Liver (tissue), 9 donors: ENCODE measurements around the gene PER2. TPM values are rescaled to one million over a fixed set of nuclear protein-coding genes. Genes with fewer than 3 reads are reported as not detected.

Experiments
- DNase-seq: peaks from one replicate; pipeline ENCODE4 v3.0.0-alpha.2; 2017; ENCODE audit warnings: low spot score
- H3K27ac ChIP-seq, 2 donors: one replicate each; pipeline ENCODE4 v1.7.0; 2013; ENCODE audit warnings: inconsistent platforms in 2 of 2, low read length in 2 of 2, control low read depth in 1 of 2, low read depth in 1 of 2, mild to moderate bottlenecking in 1 of 2
- H3K27me3 ChIP-seq, 4 donors: one replicate each; pipeline versions ENCODE4 v1.6.1 to v1.7.0; 2013; ENCODE audit warnings: low read length in 3 of 4, inconsistent platforms in 1 of 4, mild to moderate bottlenecking in 1 of 4, moderate library complexity in 1 of 4; ENCODE audit not compliant: control insufficient read depth in 4 of 4, insufficient read depth in 4 of 4
- H3K36me3 ChIP-seq, 4 donors: one replicate each; pipeline versions ENCODE4 v1.6.1 to v1.7.0; 2013; ENCODE audit warnings: low read length in 3 of 4, mild to moderate bottlenecking in 3 of 4, low read depth in 1 of 4, moderate library complexity in 1 of 4; ENCODE audit not compliant: control insufficient read depth in 4 of 4, insufficient read depth in 3 of 4
- H3K4me1 ChIP-seq, 4 donors: one replicate each; pipeline versions ENCODE4 v1.6.1 to v1.7.0; 2013; ENCODE audit warnings: low read length in 3 of 4, mild to moderate bottlenecking in 3 of 4, moderate library complexity in 1 of 4; ENCODE audit not compliant: control insufficient read depth in 4 of 4, insufficient read depth in 4 of 4
- H3K4me3 ChIP-seq, 3 donors: one replicate each; pipeline versions ENCODE4 v1.6.1 to v1.7.0; 2013; ENCODE audit warnings: low read length in 3 of 3, control low read depth in 1 of 3, low read depth in 1 of 3, mild to moderate bottlenecking in 1 of 3
- H3K9ac ChIP-seq, 2 donors: one replicate each; pipeline ENCODE4 v1.7.0; 2013; ENCODE audit warnings: low read length in 2 of 2, mild to moderate bottlenecking in 2 of 2, moderate library complexity in 2 of 2, control low read depth in 1 of 2, low read depth in 1 of 2
- H3K9me3 ChIP-seq, 4 donors: one replicate each; pipeline versions ENCODE4 v1.6.1 to v1.7.0; 2013; ENCODE audit warnings: low read length in 3 of 4; ENCODE audit not compliant: control insufficient read depth in 4 of 4
- CTCF ChIP-seq: fragments of 150-350 bp; IDR thresholded peaks from 2 replicates; pipeline ENCODE4 v1.5.1; 2017; ENCODE audit warnings: improper control_type of control experiment, low read depth, low read length; ENCODE audit not compliant: missing input control
- EGR1 ChIP-seq, 2 donors: IDR thresholded peaks; 2 replicates each; pipeline ENCODE4 v1.6.1; 2016 to 2018; ENCODE audit warnings: antibody characterized with exemption in 2 of 2, low read depth in 2 of 2
- FOXA2 ChIP-seq: IDR thresholded peaks from 2 replicates; pipeline ENCODE4 v1.6.1; 2016; ENCODE audit warnings: antibody characterized with exemption
- GABPA ChIP-seq, 2 donors: IDR thresholded peaks in 1 of 2; conservative IDR thresholded peaks in 1 of 2; 2 replicates each; pipeline ENCODE4 v1.6.1; 2016; ENCODE audit warnings: antibody characterized with exemption in 2 of 2, mild to moderate bottlenecking in 1 of 2, moderate library complexity in 1 of 2
- HNF4G ChIP-seq: IDR thresholded peaks from 2 replicates; pipeline ENCODE4 v1.6.1; 2016; ENCODE audit warnings: antibody characterized with exemption
- JUND ChIP-seq, 2 donors: IDR thresholded peaks; 2 replicates each; pipeline ENCODE4 v1.6.1; 2016; ENCODE audit warnings: antibody characterized with exemption in 2 of 2
- MAX ChIP-seq: IDR thresholded peaks from 2 replicates; pipeline ENCODE4 v1.6.1; 2016; ENCODE audit warnings: antibody characterized with exemption
- NR2F2 ChIP-seq: IDR thresholded peaks from 2 replicates; pipeline ENCODE4 v1.6.1; 2016; ENCODE audit warnings: antibody characterized with exemption
- RAD21 ChIP-seq, 2 donors: IDR thresholded peaks; 2 replicates each; pipeline ENCODE4 v1.6.1; 2016; ENCODE audit warnings: antibody characterized with exemption in 2 of 2, mild to moderate bottlenecking in 2 of 2
- REST ChIP-seq: IDR thresholded peaks from 2 replicates; pipeline ENCODE4 v1.6.1; 2016; ENCODE audit warnings: antibody characterized with exemption, mild to moderate bottlenecking
- SP1 ChIP-seq: IDR thresholded peaks from 2 replicates; pipeline ENCODE4 v1.6.1; 2018; ENCODE audit warnings: antibody characterized with exemption, mild to moderate bottlenecking
- TAF1 ChIP-seq: conservative IDR thresholded peaks from 2 replicates; pipeline ENCODE4 v1.6.1; 2016; ENCODE audit warnings: antibody characterized with exemption, mild to moderate bottlenecking
- YY1 ChIP-seq: IDR thresholded peaks from 2 replicates; pipeline ENCODE4 v1.6.1; 2016; ENCODE audit warnings: antibody characterized with exemption, mild to moderate bottlenecking
- ZBTB33 ChIP-seq: IDR thresholded peaks from 2 replicates; pipeline ENCODE4 v1.6.1; 2016; ENCODE audit warnings: antibody characterized with exemption
- WGBS: extraction: QIAGEN DNeasy Blood & Tissue Kit; methylation state at CpG from one replicate; pipeline ENCODE4 v1.1.7; 2013; 5-methylcytosine and 5-hydroxymethylcytosine counted together
- polyA plus RNA-seq, 2 donors: library from polyadenylated mRNA; stranded (reverse) in 1 of 2; unstranded in 1 of 2; fragments of 200-250 nt in 1 of 2; fragments of >200 nt in 1 of 2; fragmentation: Nextera tagmentation in 1 of 2; extraction: Ambion mirVana in 1 of 2; gene quantifications; one replicate each; pipeline versions ENCODE4 v1.2.1 to v1.2.3, GENCODE V29; 2013 to 2015
- total RNA-seq, 2 donors: library from RNA; depleted of rRNA; stranded (reverse); fragments of >200 nt; gene quantifications; one replicate each; pipeline ENCODE4 v1.2.3, GENCODE V29; 2014
- donor health status: healthy.
- donor health status: healthy.
- donor health status: healthy.
- donor health status: healthy.
- donor health status: healthy.

Gene PER2
- total and polyA plus RNA-seq, 4 donors, result 1.1 to 12.5 (median 4.1) TPM

GRCh38 chr2:238240757-238241711 lies 47.4 kb downstream of the PER2 start:
- peaks cover 4 to 16% (median 11%) of the 10 kb centered on the region in 4 donors for H3K36me3 ChIP-seq
- no peaks in the 10 kb centered on the region for H3K27me3 ChIP-seq
- DNase-seq, result no peak
- H3K9me3 ChIP-seq, result no peaks in the 10 kb centered on the region
- TF ChIP-seq JUND (IDR thresholded peaks at IDR 0.05) (no peak), GABPA (IDR thresholded peaks at IDR 0.05 in 1 of 2, conservative IDR thresholded peaks at IDR 0.05 in 1 of 2) (no peak), NR2F2 (no peak), HNF4G (no peak), EGR1 (IDR thresholded peaks at IDR 0.05; ENCODE audit: low read depth in 2 of 2) (no peak), FOXA2 (no peak), SP1 (no peak), MAX (no peak), REST (no peak), YY1 (no peak), TAF1 (no peak), CTCF (no peak), ZBTB33 (no peak), RAD21 (IDR thresholded peaks at IDR 0.05) (no peak)
- H3K9ac ChIP-seq, result no peak overlapping the region
- H3K27ac ChIP-seq, result no peak overlapping the region
- peak overlapping the region in 1 of 3 donors; percentile 84 for H3K4me3 ChIP-seq
- H3K4me1 ChIP-seq, result peaks cover 10 to 20% (median 11%) of the 10 kb centered on the region in 4 donors
- WGBS, result 22% methylated on average over 71 of the region's 71 CpGs
